Pancreas (tissue), 10 donors: ENCODE data around the gene DLG2. TPM values are rescaled to one million over a fixed set of nuclear protein-coding genes. Genes with fewer than 3 reads are reported as not detected.
A peak's percentile ranks its signal among the peaks of the same experiment; 100 is the strongest.

Experiments used
- ATAC-seq, 4 donors: fragments of 200-7000 bp; cut with Tn5 transposase; one replicate each; pipeline versions ENCODE4 v1.8.0 to v1.9.1; 2020; ENCODE audit warnings: mild to moderate bottlenecking in 4 of 4, moderate library complexity in 4 of 4
- DNase-seq, 6 donors: peaks; one replicate each; pipeline ENCODE4 v3.0.0-alpha.2; 2020
- FAIRE-seq: peaks from 2 replicates; lab custom pipeline; 2012; peaks lifted over from hg19 to GRCh38; lab: Jason Lieb, UNC
- H3K27ac ChIP-seq, 4 donors: fragments of 200-600 bp; sonication (generic); 1 replicate in 3 of 4; 2 replicates in 1 of 4; pipeline versions ENCODE4 v1.5.0 to v1.8.0; 2020
- H3K27me3 ChIP-seq, 4 donors: fragments of 200-600 bp; one replicate each; pipeline ENCODE4 v1.8.0; 2021
- H3K36me3 ChIP-seq, 3 donors: fragments of 200-600 bp; sonication (generic) in 1 of 3; one replicate each; pipeline versions ENCODE4 v1.5.0 to v1.8.0; 2020 to 2021
- H3K4me1 ChIP-seq, 3 donors: fragments of 200-600 bp; one replicate each; pipeline ENCODE4 v1.8.0; 2021
- H3K4me3 ChIP-seq, 4 donors: fragments of 200-600 bp; sonication (generic) in 2 of 4; one replicate each; pipeline versions ENCODE4 v1.5.0 to v1.8.0; 2020 to 2021
- H3K9me3 ChIP-seq, 4 donors: fragments of 200-600 bp; one replicate each; pipeline ENCODE4 v1.8.0; 2021
- WGBS, 2 donors: extraction: QIAGEN DNeasy Blood & Tissue Kit; methylation state at CpG; one replicate each; pipeline ENCODE4 v1.1.7; 2013; 5-methylcytosine and 5-hydroxymethylcytosine counted together
- intact Hi-C, 3 donors: fragments of 100-400 bp; cut with DNase I; formaldehyde crosslinking; loops; one replicate each; pipeline versions ENCODE4 v1.11.1 to v1.14.2; 2022
- polyA plus RNA-seq, 2 donors: library from polyadenylated mRNA; stranded (reverse); fragments of 200-250 nt; gene quantifications; one replicate each; pipeline ENCODE4 v1.2.3, GENCODE V29; 2013
- total RNA-seq, 6 donors: library from RNA; stranded (reverse); fragmentation: NEBNext Ultra II Directional in 4 of 6; extraction: Animal tissue kit (Norgen Biotek cat#: 25700) in 4 of 6; gene quantifications; one replicate each; pipeline versions ENCODE4 v1.2.1 to v1.2.4, GENCODE V29; 2021 to 2023
- TF ChIP-seq, protein P1 (sequence below), 4 donors: fragments of 200-600 bp; sonication (generic) in 3 of 4; IDR thresholded peaks; one replicate each; pipeline versions ENCODE4 v1.5.0 to v1.8.0; 2021; ENCODE audit warnings: antibody characterized with exemption in 4 of 4
- donor health status: healthy with polysubstance abuse.
- donor health status: DM: no; HTN: no; CAD: no; lungs with moderate emphysema.
- donor health status: DM: no; HTN: no; CAD: no.
- donor health status: control.
- donor health status: control.
- donor health status: Bipolar disorder and iron deficiency.
- donor health status: DM: yes; HTN: yes; CAD: no.
- donor health status: DM: no; HTN: no; CAD: no.
- donor health status: DM: no; HTN: no; CAD: no.
- donor health status: DM: yes; HTN: yes; CAD: no.

Gene DLG2
- total and polyA plus RNA-seq, 8 donors: 1.2 to 5.4 (median 3.6) TPM

DNA sequence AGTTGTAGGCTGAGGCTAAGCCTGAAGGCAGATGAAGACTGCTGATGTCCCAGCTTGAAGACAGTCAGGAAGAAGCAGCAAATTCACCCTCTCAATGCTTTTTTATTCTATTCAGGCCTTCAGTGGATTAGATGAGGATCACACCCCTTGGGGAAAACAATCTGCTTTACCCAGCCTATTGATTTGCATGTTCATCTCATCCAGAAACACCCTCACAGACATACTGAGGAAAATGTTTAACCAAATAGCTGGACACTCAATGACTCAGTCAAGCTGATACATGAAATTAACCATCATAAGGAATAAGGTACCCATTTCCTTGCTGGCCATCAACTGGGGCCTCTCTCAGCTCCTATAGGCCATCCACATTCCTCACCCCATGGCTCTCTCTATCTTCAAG is 1791.1 kb downstream of the DLG2 start:
- ATAC-seq (no peak), DNase-seq (no peak), FAIRE-seq (no peak)
- intact Hi-C loops: no loop called here
- no peaks in the 10 kb centered on the region for H3K9me3 ChIP-seq
- H3K27ac ChIP-seq: no peak overlapping the region
- no peaks in the 10 kb centered on the region for H3K27me3 ChIP-seq
- TF ChIP-seq, protein P1, sequence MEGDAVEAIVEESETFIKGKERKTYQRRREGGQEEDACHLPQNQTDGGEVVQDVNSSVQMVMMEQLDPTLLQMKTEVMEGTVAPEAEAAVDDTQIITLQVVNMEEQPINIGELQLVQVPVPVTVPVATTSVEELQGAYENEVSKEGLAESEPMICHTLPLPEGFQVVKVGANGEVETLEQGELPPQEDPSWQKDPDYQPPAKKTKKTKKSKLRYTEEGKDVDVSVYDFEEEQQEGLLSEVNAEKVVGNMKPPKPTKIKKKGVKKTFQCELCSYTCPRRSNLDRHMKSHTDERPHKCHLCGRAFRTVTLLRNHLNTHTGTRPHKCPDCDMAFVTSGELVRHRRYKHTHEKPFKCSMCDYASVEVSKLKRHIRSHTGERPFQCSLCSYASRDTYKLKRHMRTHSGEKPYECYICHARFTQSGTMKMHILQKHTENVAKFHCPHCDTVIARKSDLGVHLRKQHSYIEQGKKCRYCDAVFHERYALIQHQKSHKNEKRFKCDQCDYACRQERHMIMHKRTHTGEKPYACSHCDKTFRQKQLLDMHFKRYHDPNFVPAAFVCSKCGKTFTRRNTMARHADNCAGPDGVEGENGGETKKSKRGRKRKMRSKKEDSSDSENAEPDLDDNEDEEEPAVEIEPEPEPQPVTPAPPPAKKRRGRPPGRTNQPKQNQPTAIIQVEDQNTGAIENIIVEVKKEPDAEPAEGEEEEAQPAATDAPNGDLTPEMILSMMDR (IDR thresholded peaks at IDR 0.05): no peak
- H3K4me3 ChIP-seq: no peak overlapping the region
- H3K36me3 ChIP-seq: no peaks in the 10 kb centered on the region
- no peaks in the 10 kb centered on the region for H3K4me1 ChIP-seq

DNA sequence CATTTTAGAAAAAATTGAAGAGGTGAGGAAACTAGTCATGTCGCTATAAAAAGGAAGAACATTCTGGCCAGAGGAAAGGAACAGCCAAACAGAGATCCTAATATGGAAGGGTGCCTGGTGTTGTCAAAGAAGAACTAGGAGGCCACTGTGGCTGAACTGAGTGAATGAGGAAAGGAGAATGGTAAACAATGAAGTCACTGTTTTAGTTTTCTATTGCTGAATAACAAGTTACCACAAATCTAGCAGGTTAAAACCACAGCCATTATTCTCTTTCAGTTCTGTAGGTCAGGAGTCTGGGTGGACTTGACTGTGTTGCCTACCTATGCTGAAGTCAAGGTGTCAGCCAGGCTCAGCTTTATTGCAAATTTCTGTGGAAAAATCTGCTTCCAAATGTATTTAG is 1791.7 kb downstream of the DLG2 start:
- no peaks in the 10 kb centered on the region for H3K4me1 ChIP-seq

DNA sequence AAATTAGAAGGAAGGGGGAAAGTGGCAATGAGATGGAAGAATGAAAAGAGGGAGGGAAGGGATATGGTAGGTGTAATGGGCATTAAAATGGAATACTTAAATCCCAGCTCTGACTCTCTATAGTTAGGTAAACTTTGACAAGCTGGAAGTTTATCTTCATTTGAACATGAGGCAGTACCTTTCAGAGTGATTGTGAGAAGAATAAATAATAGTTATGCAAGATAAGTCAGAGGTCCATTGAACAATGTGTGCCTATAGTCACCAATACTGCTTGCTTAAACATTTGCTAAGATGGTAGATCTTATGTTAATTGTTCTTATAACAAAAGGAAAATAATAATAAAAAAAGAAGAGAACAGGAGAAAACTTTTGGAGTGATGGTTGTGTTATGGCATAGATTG is 1795.2 kb downstream of the DLG2 start:
- intact Hi-C loops: no loop called here
- ATAC-seq (no peak), FAIRE-seq (no peak), DNase-seq (no peak)
- Histone ChIP-seq H3K4me3 (no peak overlapping the region), H3K27ac (no peak overlapping the region), H3K27me3 (no peaks in the 10 kb centered on the region), H3K36me3 (no peaks in the 10 kb centered on the region), H3K9me3 (no peaks in the 10 kb centered on the region), H3K4me1 (no peaks in the 10 kb centered on the region)
- TF ChIP-seq, protein P1 (IDR thresholded peaks at IDR 0.05): no peak

More for the DNA sequence above, 1791.7 kb downstream of the DLG2 start:
- DNase-seq (no peak), FAIRE-seq (no peak), ATAC-seq (peak in 1 of 4 donors; percentile 48)
- TF ChIP-seq, protein P1 (IDR thresholded peaks at IDR 0.05): no peak
- H3K27ac ChIP-seq: no peak overlapping the region
- 43 to 52% methylated on average over 1 of the region's 1 CpG for WGBS, 2 donors
- no peaks in the 10 kb centered on the region for H3K27me3 ChIP-seq
- no peak overlapping the region for H3K4me3 ChIP-seq
- intact Hi-C loops: no loop called here
- no peaks in the 10 kb centered on the region for H3K36me3 ChIP-seq
- no peaks in the 10 kb centered on the region for H3K9me3 ChIP-seq

DNA sequence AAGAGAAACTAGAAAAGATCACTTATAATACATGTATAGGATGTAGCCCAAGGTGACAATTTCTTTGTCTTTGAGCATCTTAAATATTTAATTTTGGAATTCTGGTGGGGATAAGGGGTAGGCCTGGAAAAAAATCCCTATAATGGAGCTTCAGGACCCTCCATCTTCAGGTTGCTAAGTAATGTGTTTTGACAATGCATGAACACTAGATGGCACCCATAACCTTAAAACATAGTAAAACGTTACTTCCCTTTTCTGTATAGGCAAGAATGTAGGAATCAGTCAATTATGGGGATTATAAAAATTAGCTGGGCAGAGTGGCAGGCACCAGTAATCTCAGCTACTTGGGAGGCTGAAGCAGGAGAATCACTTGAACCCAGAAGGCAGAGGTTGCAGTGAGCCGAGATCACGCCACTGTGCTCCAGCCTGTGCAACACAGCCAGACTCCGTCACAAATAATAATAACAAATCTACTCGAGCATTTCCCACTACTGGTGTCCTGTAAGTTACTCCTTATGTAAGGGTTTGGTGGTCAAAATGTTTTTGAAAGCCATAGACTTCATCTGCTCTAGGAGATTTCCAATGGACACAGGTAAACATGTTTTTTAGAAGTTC is 1799.1 kb downstream of the DLG2 start:
- WGBS, 2 donors: 47 to 50% methylated on average over 5 of the region's 5 CpGs
- Histone ChIP-seq H3K4me1 (no peaks in the 10 kb centered on the region), H3K27me3 (no peaks in the 10 kb centered on the region), H3K27ac (no peak overlapping the region), H3K36me3 (no peaks in the 10 kb centered on the region), H3K9me3 (no peaks in the 10 kb centered on the region), H3K4me3 (no peak overlapping the region)
- DNase-seq (no peak), FAIRE-seq (no peak), ATAC-seq (peak in 3 of 4 donors; percentile 72 to 77 (median 75))
- intact Hi-C loops: no loop called here
- TF ChIP-seq, protein P1 (IDR thresholded peaks at IDR 0.05): peak in 3 of 4 donors; percentile 29 to 35 (median 31)

DNA sequence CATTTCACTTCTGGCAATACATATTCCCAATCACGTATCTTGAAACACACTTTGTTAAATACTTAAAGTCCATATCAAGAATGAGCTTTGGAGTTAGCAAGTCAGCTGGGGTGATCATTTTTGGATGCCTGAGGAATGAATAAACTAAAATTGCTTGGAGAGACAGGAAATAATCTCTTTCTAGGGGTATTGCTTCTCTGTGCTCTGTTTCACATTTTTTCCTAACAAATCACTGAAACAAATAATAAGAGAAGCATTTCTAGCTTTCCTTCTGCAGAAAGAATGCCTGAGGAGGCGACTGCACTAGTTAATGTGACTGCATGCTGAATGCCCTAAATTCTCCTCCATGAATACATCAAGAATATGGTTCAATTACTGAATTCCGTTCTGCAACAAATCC is 1799.6 kb downstream of the DLG2 start:
- FAIRE-seq (no peak), ATAC-seq (no peak), DNase-seq (no peak)
- intact Hi-C loops: no loop called here
- no peaks in the 10 kb centered on the region for H3K27me3 ChIP-seq
- no peaks in the 10 kb centered on the region for H3K36me3 ChIP-seq
- TF ChIP-seq, protein P1 (IDR thresholded peaks at IDR 0.05): no peak
- H3K4me1 ChIP-seq: no peaks in the 10 kb centered on the region
- 60 to 64% methylated on average over 3 of the region's 3 CpGs for WGBS, 2 donors
- H3K9me3 ChIP-seq: no peaks in the 10 kb centered on the region
- H3K4me3 ChIP-seq: no peak overlapping the region
- no peak overlapping the region for H3K27ac ChIP-seq
